HG03066 (cell line): ENCODE data around the gene STUM.
"Not testable (repeated sequence)": the region's sequence is repeated elsewhere in the genome, so short reads cannot be mapped to it uniquely, and the experiment has no call there.

Experiments used
- ATAC-seq: cut with Tn5 transposase; IDR thresholded peaks from one replicate; pipeline ENCODE4 v1.9.1; 2021; ENCODE audit warnings: low read depth; ENCODE audit not compliant: unreplicated experiment

Gene STUM

DNA sequence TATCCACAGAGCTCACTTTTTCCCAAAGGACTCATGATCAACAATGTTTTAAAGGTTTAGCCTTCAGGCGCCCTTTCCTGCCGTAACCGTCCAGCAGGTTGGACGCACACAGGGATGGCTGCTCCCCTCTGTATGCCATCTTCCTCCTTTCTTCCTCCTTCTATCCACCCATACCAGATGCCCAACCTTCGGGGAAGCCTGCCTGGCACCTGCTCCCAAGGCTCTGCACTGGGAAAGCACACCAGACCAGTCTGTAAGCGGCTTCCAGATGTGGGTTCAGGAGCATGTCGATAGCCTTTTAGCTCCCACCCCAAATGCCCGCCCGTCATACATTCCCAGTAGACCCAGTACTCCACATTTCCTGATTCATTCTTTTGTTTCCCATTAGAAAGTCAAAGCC, 52.9 kb downstream of the STUM start:
- ATAC-seq = no peak

DNA sequence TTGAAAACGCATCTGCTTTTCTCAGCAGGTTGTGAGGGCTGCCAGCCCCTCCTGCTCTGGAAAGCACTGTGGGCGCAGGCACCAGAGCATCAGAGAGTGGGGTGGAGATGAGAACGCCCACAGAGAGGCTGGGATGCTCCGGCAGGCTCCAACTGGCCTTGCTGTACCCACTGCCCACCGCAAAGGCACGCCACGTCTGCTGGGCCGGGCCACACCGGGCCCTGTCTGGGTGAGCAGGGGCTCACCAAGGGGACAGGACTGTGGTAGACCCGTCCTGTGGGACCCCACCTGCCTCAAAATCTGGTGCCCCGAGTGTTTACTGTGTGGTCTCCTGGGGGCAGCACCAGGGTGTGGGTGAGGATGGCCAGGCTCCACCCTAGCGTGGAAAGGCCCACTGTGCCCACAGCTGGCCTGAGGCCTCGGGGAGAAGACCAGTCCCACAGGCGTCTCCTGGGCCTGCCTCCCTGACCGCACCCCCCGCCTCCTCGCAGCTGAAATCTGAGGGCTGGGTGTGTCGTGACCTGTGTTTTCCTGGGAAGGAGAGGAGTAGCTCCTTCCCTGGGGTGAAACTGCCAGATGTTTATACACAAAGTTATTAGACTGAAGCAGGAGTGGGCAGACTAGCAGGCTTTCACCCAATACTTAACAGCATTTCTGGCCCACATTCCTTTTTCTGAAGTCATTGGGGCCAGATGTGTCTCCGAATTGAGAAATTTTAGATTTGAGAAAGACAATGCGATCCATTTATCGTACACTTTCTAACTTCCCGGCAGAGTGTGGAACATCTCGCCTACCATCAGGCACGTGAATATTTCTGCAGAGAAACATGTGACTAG, 53.8 kb downstream of the STUM start:
- ATAC-seq = no peak

DNA sequence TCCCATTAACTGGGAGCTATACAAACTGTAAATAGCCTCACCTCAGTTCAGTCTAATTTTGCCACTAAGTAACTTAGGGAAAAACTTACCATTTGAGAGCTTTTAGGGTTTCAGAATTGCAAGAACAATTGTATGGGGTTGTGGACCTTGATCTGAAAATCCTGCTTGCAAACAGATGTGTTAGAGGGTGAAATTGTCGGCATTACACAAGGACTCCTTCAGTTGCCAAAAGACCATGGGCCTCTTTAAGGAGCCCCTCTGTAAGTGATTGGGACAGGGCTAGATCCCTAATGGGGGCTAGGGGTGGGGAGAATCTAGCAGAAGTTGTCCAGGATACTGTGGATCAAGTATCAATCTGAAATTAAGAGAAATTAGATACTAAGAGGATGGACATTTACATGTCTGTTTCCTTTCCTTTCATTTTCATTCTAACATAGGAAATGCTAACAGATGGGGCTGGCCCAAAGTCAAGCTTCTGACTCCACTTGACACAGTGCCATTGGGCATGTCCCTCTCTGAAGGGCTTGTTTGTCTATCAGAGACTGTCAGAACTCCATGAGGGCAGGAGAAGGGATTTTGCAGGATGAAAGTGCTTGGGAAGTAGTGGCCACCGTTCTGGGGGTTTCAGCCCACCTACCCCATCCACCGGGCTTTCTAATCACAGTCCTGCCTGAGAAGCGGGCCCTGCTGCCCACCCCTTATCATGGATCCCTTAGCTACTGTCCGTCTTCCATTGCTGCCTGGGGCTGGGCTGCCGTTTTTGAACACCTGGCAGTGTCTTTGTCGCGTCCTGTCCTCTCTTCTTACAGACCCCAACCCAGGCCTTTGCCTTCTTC, 54.7 kb downstream of the STUM start:
- no peak for ATAC-seq

DNA sequence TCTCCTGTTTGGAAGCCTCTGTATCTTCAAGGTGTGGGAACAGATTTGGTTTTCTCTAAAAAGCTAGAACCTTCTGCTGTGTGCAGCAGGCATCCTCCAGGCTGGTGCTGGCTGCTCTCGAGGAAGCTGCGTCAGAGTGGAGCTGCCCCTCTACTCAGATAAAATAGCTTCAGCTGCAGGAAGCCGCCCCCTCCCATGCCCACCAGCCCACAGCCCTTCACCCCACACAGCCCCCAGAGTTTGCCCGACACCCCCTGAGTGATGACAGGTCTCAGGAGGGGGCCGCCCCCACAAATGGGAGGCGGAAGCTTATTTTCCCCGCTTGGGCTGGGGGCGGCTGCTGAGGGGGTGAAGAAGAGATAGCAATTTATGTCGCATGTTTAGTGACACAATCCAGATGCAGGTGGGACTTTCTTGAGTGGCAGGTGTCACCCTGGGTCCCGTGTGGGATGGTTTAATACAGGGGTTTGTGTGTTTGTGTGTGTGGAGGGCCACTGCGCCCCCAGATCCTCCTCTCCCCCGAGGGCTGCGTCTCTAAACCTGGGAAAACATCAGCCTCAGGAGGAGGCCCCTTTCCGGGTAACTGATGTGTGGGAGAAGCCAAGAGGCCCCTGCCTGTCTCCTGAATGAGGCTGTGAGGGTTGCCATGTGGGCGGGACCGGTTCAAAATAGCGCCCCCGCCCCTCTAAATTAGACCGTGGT, 55.4 kb downstream of the STUM start:
- no peak for ATAC-seq

DNA sequence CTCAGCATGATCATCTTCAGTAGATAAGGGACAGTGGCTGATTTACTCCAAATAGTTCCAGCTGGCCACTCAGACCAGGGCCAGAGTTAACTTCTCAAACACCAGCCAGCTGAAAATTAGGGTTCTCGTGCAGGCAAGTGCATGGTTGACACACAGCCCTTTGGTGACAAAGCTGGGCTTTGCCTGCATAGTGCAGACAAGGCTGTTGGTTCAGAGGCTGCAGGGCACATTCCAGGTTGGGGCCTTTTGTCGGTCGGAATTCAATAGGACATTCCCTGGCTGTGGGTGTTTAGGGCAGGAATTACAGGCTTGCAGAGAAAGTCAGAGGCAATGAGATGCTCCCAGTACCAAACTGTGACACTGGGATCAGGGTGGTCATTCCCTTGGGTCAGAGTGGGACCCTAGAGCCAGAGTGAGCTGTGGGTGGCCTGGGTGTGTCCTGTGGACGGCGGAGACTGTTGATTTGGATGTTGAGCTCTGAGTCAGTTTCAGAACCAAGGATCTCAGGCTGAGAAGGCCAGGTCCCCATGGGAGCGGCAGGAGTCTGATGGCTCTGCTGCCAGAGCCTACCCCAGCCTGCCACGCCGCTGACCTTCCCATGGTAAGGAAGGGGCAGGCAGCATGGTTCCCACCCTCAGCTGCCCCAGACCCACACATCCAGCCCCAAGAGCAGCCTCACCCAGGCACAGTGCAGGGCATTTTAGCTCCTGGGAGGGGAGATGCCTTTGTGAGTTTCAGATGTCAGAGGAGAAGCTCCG, 56.2 kb downstream of the STUM start:
- no peak for ATAC-seq

DNA sequence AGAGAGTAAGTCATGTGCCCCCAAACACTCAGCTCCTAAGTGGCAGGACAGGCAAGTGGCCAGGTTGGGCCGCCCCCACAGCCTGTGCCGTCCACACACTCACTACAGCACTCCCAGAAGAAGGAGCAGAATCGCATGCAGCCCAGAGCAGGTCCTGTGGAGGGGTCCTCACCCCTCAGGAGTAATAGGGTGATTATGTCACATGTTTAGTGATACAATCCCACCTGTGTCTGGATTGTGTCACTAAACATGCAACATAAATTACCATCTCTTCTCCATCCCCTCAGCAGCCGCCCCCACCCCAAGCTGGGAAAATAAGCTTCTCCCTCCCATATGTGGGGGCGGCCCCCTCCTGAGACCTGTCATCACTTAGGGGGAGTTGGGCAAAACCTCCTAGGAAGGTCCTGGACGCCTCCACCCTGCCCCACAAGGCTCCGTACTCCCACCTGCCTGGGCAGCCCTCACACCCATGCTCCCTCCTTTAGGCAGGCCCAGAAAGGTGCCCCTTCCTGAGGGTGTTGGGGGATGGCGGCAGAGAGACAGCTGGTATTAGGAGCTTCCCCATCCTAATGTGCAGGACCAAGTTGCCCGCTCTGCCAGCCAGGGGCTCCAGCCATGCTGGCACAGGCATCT, 56.9 kb downstream of the STUM start:
- no peak for ATAC-seq

DNA sequence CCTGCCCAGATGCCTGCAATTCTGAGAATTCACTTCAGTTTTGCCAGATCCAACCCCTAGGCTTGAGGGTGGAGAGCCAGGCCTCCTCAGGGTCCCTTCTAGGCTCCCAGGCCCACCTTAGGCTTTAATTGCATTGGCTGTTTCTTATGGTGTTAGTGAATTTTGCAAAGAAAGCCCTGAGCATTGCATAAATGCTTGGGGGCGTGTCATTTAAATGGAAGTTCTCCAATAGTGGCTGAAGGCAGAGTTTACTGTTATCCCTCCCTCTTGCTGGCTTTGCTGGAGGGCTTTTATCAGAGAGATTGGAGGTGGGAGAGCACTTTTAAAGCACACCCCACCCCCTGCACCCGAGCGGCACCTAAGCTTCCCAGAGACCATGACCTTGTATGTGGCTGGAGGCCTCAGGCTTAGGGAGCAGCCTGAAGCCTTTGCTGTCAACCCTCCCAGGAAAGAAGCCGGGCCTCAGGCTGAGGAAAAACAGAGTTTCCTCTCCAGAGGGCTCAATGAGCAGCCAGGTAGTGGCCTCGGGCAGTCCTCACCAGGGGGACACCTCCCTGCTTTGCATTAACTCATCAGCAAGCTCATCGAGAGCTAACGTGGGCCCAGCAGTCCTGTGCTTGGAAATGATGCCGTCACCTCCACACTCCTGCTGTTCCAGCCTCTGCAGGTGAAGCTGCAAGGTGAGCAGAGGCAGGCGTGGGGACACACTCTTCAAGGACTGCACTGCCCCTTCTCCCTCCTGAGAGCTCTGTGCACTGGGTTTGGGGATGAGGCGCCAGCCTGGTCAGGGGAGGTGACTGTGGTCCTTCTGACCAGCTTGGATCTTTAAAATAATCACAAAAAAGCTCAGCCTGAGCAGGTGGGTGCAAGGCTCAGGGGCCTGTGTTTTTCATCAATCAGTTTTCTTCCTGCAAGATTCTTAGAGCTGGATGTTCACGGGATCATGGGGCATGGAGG, 58.0 kb downstream of the STUM start:
- ATAC-seq = no peak

DNA sequence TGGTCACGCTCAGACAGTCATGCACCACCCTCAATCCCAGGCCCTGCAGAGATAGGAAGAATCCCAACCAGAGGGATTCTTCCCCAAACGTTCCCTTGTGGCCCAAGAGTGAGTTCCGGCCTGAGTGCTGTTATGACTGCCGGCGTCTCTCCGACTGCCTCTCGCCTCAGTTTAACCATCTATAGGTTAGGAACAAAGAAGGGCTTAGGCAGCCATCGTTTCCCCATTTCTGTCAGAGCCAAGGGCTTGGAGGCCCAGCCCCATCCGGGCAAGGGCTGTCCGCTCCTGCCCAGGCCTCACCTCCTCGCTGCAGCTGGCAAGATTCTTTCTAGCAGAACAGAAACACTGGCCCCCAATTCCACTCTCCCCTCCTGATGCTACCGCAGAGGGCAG, 58.7 kb downstream of the STUM start:
- ATAC-seq = no peak

DNA sequence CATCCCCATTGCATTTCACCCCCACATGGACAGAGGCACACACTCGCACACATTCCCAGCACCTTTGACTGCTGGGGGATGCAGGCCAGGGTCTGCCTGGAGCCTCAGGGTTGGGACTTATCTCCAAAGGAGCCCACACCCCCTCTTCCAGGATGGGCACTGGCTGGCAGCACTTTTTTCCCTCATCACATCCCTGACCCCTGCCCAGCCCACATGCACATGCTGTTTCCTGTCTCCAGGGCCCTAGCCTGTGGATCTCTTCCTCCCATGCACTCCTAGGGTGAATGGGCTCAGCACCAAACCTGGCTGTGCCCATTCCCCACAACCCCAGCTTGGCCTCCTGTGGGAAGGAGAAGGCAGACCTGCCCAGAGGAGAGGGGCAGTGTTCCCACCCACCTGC, 59.3 kb downstream of the STUM start:
- ATAC-seq = no peak

DNA sequence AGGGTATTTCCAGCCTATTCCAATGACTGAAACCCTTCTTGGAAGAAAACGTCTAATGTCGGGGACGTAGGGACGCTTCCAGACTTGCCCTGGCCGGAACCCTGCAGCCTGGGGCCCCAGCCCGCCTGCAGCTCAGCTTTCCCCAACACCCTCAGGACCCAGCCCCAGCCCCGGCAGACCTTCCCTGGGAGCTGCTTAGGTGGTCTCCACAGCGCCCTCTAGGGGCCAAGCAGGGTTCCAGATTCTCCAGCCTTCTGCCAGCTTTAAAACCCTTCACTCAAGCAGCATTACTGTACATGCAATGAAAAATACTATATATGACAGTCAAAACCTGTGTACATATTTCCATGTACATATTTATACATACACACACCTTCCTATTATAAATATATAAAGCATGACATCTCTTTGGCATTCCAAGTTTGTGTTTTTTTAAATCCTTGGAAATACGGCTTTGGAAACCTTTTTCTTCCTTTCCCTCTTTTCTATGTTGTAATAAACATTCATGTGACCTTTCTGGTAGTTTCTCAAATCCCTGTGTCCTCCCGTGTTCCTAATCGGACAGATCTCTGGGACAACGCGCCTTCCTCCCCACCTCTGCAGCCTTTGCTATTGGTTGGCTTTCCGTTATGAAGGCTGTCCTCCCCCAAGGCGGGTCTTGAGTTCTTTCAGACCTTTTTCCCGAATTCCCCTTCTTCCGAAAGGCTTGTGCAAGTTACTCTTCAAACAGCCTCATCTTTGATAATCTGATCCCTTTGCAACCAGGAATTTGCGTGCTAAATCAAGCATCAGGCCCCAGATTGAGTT, 60.3 kb downstream of the STUM start:
- no peak for ATAC-seq

DNA sequence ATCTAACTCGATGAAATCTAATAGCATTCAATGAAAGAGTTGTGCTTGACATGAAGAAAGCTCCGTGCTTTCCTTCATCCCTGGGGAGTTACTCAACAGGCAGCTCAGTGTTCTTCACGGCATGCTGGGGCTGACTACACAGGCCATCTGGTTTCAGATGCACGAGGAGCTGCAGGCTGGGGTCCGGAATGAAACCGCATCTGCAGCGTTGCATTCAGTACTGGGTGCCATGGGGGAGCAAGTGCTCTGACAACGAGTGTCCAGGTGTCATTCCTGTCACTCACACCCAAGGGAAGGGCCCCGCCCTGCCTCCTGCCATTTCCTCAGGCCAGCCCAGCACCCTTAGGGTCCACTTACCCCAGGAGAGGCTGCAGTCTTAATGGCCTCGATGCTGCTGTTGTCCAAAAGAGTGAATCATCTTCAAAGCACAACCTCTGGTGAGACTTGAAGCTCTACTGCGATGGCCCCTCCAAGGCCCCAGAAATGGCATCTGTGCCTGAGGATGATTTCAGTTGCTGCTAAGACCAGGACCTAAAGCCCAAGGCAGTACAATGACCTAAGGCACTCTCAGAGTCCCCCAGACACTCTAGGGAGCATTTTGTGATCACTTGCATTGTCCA, 61.4 kb downstream of the STUM start:
- no peak for ATAC-seq

DNA sequence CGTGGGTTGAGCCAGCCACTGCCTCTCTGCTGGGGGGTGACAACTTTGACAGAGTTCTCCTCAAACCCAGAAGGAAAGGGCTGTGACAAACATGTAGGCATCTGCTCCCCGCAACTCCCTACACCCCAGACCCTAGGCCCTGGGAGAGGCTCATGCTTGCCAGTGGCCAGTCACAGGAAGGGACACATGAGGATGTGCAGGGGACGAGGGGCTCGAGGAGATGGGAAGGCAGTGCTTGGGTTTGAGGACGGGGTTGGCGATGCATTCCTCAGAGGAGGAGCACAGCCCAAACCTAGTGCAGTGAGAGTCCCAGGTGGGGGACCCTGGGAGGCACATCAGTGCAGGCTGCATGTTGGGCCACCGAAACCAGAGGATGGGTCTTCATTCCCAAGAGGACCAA, 62.1 kb downstream of the STUM start:
- no peak for ATAC-seq

DNA sequence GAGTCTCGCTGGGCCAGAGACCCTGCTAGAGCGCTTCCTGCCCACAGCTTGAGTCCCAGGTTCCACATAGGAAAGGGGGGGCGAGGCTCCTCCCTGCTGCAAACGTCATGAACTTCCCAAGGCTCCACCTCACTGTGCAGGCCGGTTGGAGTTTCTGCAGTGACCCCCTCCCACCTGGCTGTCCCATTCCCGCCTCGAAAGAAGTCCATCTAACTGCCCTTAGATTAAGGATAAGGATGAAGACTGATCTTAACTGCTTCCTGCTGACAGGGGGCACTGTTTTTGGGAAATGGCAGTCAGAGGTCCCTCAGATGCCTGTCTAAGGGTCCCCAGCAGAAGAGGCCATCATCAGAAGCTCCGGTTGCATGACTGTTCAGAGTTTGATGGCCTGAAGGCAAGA, 62.7 kb downstream of the STUM start:
- ATAC-seq = no peak

DNA sequence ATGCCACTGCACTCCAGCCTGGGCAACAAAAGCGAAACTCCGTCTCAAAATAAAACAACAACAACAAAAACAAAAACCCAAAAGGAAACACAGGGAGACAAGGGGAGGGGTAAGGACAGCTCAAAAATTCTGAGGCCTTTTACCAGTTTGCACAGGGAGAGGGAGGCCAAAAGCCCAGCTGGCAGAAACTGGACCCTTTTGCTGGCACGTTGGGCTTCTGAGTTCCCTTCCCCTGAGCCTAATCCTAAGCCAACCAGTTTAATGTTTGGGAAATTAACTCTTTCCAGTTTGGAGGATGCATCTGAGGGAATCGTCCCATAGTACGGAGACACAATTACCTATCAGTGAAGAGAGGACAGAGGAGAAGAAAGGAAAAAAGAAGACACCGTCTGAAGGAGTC, 63.4 kb downstream of the STUM start:
- not testable (repeated sequence) for ATAC-seq

DNA sequence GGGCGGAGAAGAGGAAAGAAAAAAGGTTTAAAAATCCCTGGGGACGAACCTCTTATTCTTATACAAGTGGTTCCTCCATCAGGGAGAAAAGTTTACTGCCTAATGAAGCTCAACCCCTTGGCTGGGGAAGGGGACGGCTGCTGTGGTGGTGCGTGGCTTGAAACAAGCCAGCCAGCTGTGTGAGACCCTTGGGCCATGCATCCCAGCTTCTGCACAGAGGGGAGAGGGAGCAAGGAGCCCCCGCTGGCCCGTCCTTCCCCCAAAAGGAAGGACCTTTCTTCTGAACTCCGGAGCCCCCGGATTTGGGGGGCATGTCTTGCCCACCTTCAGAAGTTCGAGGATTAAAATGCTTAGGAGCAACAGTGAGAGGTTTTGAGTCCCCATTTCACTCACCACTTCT, 67.3 kb downstream of the STUM start:
- ATAC-seq = no peak

DNA sequence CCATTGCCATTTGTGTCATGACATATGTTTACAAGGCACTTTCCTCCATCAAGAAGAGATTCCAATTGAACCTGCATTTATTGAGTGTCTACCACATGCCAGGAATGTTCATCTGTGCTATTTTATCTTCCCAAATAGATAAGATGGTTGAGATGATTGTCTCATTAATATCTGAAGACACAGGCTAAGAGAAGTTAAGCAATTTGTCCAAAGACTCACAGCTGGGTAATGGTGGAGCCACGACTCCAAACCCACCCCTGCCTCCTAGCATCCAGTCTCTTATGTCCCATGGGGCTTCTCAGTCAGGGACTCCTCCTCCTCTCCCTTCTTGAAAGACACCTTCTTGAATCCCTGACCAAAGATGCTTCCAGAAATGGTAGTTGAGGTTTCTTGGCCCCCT, 68.1 kb downstream of the STUM start:
- ATAC-seq = no peak

DNA sequence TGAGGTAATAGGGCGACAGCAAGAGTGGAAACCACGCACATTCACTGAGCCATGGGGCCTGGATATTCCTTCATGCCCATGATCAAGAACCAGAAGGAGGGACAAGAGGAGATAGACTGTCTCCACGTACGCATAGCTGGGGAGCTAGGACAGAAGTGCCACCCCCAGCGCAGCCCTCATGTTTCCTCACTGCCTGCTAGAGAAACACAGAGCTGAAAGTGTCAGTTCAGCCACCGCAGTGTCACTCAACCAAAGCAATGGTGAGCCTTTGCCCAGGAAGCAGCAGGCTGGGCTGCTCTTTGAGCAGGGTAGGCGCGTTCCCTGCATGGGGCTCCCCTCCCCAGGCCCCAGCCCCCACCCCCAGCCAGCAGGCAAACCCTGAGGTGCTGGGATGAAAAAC, 68.5 kb downstream of the STUM start:
- no peak for ATAC-seq

DNA sequence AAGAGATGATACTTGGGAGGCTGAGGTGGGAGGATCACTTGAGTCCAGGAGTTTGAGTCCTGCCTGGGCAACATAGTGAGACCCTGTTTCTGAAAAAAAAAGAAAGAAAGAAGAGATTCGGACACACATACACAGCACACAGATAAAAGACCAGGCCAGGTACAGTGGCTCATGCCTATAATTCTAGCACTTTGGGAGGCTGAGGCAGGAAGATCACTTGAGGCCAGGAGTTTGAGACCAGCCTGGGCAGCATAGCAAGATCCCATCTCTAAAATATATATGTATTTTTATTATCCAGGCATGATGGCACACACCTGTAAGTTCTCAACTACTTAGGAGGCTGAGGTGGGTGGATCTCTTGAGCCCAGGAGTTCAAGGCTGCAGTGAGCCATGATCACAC, 69.2 kb downstream of the STUM start:
- ATAC-seq = not testable (repeated sequence)
